NCI-H345 (cell line): ENCODE results near the gene PTPRZ1.
A peak's percentile ranks its signal among the peaks of the same experiment; 100 is the strongest.

Experiments used
- DNase-seq: peaks from one replicate; lab custom pipeline; 2025; lab: John Stamatoyannopoulos, UW

Gene PTPRZ1

GRCh38 chr7:121954803-121955202 lies 81.8 kb downstream of the PTPRZ1 start:
- no peak for DNase-seq

GRCh38 chr7:121957626-121958025 lies 84.7 kb downstream of the PTPRZ1 start:
- no peak for DNase-seq

- no peak for DNase-seq
Observed at GRCh38 chr7:121960678-121961077, 87.7 kb downstream of the PTPRZ1 start.

- DNase-seq: no peak
Observed at GRCh38 chr7:121961089-121961867, 88.3 kb downstream of the PTPRZ1 start.

GRCh38 chr7:121966276-121966934 lies 93.4 kb downstream of the PTPRZ1 start:
- DNase-seq: no peak

- no peak for DNase-seq
Observed at GRCh38 chr7:121966935-121967332, 94.0 kb downstream of the PTPRZ1 start.

- no peak for DNase-seq
Observed at GRCh38 chr7:121985476-121986030, 112.6 kb downstream of the PTPRZ1 start.

- DNase-seq: no peak
Observed at GRCh38 chr7:121992068-121992467, 119.1 kb downstream of the PTPRZ1 start.

GRCh38 chr7:121994625-121995410 lies 121.9 kb downstream of the PTPRZ1 start:
- peak; percentile 63 for DNase-seq

- DNase-seq: peak; percentile 61
Observed at GRCh38 chr7:122006687-122007086, 133.7 kb downstream of the PTPRZ1 start.

- no peak for DNase-seq
Observed at GRCh38 chr7:122010116-122010515, 137.2 kb downstream of the PTPRZ1 start.

- DNase-seq: no peak
Observed at GRCh38 chr7:122013065-122013464, 140.1 kb downstream of the PTPRZ1 start.

GRCh38 chr7:122013630-122014029 lies 140.7 kb downstream of the PTPRZ1 start:
- no peak for DNase-seq

GRCh38 chr7:122014697-122015096 lies 141.7 kb downstream of the PTPRZ1 start:
- DNase-seq: no peak

GRCh38 chr7:122018032-122018431 lies 145.1 kb downstream of the PTPRZ1 start:
- no peak for DNase-seq

- no peak for DNase-seq
Observed at GRCh38 chr7:122027058-122027457, 154.1 kb downstream of the PTPRZ1 start.

- no peak for DNase-seq
Observed at GRCh38 chr7:122033641-122034040, 160.7 kb downstream of the PTPRZ1 start.

GRCh38 chr7:122035876-122036275 lies 162.9 kb downstream of the PTPRZ1 start:
- DNase-seq: no peak

- no peak for DNase-seq
Observed at GRCh38 chr7:122038134-122038533, 165.2 kb downstream of the PTPRZ1 start.

- no peak for DNase-seq
Observed at GRCh38 chr7:122038904-122039303, 165.9 kb downstream of the PTPRZ1 start.

GRCh38 chr7:122040147-122040546 lies 167.2 kb downstream of the PTPRZ1 start:
- DNase-seq: no peak

GRCh38 chr7:122046402-122046801 lies 173.4 kb downstream of the PTPRZ1 start:
- DNase-seq: no peak
